GM19324 (cell line): ENCODE measurements around the gene PAPPA2.
"Not testable (repeated sequence)": the region's sequence is repeated elsewhere in the genome, so short reads cannot be mapped to it uniquely, and the experiment has no call there.

Experiments used
- ATAC-seq: cut with Tn5 transposase; IDR thresholded peaks from one replicate; pipeline ENCODE4 v1.9.1; 2021; ENCODE audit warnings: mild to moderate bottlenecking, moderate library complexity; ENCODE audit not compliant: unreplicated experiment, low FRiP score

Gene PAPPA2

DNA sequence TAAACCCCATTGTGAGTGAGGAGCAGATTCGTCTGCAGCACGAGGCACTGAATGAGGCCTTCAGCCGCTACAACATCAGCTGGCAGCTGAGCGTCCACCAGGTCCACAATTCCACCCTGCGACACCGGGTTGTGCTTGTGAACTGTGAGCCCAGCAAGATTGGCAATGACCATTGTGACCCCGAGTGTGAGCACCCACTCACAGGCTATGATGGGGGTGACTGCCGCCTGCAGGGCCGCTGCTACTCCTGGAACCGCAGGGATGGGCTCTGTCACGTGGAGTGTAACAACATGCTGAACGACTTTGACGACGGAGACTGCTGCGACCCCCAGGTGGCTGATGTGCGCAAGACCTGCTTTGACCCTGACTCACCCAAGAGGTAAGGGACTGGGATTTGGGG, 132.2 kb downstream of the PAPPA2 start:
- ATAC-seq = no peak

DNA sequence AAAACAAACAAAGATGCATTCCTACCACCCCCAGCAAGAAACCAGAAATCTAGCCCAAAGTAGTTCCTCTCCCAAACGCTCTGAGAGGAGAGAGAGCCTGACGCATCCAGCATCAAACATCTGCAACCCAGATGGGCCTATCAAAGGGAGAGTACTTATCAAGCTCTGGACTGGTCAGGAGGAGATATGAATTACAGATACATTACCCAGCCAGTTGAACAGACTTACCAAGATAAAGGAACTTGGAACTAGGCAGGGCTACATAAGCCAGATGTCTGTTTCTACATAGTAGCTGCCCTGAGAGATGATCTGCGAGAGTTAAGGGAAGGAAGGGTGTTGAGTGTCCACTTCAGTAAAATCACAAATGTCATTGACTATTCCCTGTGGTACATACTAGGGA, 138.4 kb downstream of the PAPPA2 start:
- no peak for ATAC-seq

DNA sequence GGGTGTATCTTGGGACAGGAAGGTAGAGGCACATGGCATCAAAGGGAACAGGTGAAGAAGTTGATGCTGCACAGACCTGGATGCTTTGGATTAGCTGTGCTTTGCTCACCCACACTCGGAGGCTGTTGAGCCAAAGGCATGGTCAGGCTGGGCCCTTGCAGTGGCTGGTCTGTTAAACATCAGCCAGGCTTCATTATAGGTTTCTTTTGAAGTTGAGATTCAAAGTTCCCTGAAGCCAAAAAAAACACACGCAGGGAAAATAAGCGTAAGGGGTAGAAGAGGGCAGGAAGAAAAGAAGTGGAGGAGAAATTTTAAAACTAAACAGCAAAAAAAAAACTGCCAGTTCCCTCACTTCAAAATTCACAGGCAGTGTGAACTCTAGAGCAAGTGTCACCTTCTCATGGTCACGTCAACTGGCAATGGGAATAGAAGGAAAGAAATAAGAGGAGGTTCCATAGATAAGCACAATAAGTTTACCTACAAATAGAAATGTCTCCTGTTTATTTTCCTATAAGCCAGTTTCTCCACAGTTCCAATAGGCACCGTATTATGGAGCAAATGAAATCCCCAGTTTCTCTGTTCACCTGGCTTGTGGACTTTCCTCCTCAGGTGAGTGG, 139.5 kb downstream of the PAPPA2 start:
- ATAC-seq = no peak

DNA sequence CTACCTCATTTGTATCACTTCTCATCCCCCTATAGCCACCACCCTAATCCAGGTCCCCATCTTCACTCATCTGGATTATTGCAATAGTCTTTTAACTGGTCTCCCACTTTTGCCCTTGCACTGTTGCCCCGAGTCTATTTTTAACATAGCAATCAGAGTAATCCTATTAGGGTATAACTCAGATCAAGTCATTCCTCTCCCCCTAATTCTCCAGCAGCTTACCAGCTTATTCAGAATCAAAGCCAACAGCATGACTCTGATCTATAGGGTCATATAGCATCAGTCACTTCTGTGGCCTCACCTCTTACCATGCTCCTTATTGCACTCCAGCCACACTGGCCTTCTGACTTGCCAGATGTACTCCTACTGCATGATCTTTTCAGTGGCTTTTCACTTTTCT, 140.7 kb downstream of the PAPPA2 start:
- no peak for ATAC-seq

DNA sequence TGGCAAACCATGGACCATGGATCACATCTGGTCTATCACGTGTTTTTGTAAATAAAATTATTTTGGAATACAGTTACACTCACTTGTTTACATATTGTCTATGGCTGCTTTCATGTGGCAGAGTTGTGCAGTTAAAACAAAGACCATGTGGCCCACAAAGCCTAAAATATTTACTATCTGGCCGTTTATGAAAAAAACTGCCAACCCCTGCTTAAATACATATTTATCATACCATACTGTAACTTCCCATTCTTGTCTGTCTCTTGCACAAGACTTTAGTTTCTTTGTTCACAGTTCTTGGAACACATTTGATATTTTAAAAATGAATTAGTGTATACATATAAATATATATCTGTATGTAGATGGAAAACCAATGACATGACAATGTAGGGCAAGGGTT, 141.5 kb downstream of the PAPPA2 start:
- ATAC-seq = no peak

DNA sequence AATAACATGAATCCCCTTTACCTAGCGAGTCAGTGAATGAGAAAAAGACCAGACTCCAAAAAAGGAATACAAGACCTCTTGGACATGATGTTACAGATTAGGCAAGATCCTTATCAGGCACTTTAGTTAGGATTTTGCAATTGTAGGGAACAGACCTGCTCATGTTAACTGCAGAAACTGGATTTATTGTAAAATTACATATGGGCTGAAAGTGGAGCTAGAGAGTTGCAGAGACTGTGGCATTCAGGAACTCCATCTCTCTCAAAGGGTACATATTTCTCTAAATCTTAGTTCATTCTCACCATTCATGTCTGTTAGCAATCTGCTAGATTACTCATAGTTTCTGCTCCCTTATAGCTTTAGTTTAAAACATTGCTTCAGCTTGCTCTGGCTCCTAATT, 142.2 kb downstream of the PAPPA2 start:
- no peak for ATAC-seq

DNA sequence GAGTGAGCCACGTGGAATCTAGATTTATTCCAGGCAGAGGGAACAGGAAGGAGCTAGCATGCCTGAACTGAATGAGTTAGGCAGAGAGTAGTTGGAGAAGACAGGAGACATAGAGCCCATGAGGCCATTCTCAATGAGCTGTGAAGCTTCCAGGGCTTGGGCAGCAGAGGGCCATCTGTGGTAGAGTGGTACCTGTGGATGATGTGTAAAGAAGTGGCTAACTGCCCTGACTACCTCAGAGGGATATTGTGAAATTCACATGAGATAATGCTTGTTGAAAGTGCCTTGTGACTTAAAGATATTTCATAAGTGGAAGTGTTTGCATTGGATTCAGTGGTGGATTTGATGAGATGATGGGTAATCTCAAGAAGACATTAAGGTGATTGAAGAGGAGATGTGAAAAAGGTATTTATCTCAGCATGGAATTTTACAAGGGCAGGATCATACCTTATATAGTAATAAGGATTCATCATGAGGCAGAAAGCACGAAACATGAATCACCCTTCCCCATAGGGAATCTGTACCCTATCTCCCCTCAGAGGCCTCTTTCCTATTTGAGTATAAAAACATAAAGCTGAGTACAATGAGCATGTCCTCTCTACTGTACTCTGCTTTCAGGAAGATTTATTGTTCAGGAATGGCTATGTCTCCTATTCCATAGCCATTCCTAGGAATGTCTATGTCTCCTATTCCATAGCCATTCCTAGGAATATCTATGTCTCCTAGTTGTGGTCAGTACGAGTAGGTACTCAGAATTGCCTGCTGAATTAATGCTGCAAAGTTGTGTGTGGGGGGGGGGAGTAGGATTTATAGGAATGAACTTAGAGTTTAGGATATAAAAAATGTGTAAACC, 146.8 kb downstream of the PAPPA2 start:
- ATAC-seq = no peak

DNA sequence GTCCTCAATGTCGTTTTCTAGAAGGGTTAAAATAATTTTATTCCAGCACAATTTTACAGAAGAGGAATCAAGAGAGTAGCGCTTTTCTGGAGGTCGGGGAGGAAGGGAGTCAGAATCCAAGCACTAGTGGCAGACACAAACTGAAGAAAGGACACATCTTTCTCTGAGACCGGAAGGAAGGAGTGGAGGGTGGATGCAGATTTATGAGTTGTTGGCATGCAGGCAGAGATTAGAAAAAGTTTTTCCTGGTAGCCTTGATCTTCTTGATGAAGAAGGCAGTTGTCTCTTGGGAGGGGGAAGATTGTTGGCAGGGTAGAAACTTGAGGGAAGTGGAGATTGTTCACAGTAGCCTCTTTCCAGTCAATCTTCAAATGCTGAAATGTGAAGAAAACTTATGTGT, 149.8 kb downstream of the PAPPA2 start:
- no peak for ATAC-seq

DNA sequence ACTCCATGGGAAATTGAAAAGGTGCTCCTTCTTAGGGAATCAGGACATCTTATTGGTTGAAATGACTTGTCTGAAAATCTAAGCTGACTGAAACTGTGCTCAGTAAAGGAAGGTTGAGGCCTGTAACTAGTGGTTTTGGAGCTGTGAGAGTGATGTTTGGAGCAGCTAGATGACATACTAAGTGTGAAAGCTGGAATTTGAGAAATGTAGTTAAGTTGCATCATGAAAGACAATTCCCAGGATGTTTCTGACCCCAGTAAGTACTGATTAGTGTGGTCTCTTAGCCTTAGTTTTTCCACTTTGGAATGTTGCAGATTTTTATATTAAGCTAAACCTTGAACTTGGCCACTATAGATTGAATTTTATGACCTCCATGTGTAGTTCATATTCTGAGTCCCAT, 154.9 kb downstream of the PAPPA2 start:
- ATAC-seq = no peak

DNA sequence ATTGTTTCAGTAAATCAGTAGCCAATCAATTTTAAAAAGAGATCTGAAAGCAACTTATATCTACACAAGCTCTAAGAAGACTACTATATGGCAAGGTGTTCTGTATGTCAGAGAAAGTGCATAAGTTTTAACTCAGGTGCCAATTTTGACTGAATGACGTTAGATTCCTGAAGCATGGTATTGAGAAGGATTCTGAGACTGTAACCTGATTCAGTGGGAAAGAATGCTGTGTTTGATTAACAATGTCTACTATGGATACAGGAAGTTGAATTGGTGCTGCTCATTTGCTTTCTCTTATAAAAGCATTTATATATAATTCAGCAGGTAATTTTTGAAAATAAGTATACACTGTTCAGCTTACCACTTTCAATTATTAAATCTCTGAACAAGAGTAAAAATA, 156.3 kb downstream of the PAPPA2 start:
- ATAC-seq = no peak

DNA sequence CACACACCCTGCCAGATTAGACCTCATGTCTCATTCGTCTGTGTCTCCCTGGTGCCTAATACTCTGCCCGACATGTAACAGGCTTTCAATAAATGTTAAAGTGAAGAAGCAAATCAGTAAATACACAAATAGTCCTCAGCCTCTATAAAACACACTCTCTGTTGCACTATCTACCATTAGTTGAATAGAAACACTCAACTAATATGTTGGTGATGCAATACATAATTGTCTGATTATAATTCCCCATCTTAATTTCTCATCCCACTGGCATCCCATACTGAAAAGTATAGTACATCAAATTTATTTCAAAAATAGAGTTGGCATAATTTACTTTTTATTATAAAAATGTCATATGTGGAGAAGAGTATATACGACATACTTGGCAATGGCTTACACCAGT, 162.4 kb downstream of the PAPPA2 start:
- no peak for ATAC-seq

DNA sequence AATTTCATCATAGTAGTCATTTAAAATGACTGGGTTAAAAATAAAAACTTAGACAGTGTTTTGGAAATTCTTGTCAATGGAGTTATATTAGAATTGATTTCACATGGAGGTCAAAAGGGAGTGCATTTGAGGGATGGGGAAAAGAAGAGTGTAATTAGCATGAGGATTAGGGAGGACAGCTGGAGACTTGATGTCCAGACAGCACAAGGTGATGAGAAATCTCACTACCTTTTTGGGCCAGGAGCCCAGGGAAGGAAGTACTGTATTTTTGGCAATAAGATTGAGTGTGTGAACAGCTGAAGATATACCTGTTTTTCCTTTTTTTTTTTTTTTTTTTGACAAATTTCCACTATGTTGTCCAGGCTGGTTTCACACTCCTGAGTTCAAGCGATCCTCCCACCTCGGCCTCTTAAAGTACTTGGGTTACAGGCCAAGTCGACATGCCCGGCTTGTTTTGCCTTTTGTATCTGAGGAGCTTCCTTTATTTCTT, 163.6 kb downstream of the PAPPA2 start:
- ATAC-seq = no peak

DNA sequence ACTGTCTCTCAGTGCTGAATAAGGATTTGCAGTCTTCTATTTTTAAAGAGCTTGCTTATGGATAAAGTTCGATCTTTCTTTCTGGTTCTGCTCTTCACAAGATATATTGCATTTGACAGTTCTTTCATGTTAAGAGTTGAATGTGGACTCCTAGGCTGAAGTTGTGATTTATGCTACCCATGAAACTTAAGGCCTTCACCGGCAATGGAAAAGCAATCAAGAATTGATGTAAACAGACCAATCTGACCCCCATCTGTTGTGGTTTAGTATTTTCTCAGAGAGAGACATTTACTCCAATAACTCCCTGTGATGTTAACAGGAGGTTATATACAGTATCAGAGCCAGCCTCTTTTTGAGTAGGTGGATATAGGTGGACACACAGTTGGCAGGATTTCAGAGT, 165.8 kb downstream of the PAPPA2 start:
- ATAC-seq = no peak

DNA sequence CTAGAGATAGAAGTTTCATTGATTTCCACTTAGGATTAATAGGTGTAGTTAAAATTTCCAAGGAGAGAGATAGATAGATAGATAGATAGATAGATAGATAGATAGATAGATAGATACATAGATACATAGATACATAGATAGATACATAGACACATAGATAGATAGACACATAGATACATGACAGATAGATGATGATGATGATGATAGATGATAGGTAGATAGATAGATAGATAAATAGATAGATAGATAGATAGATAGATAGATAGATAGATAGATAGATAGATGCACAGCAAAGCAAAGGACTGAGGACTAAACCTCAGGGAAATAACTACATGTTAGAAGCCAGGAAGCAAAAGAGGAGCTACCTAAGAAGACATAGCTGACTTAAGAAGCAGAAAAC, 171.8 kb downstream of the PAPPA2 start:
- not testable (repeated sequence) for ATAC-seq

DNA sequence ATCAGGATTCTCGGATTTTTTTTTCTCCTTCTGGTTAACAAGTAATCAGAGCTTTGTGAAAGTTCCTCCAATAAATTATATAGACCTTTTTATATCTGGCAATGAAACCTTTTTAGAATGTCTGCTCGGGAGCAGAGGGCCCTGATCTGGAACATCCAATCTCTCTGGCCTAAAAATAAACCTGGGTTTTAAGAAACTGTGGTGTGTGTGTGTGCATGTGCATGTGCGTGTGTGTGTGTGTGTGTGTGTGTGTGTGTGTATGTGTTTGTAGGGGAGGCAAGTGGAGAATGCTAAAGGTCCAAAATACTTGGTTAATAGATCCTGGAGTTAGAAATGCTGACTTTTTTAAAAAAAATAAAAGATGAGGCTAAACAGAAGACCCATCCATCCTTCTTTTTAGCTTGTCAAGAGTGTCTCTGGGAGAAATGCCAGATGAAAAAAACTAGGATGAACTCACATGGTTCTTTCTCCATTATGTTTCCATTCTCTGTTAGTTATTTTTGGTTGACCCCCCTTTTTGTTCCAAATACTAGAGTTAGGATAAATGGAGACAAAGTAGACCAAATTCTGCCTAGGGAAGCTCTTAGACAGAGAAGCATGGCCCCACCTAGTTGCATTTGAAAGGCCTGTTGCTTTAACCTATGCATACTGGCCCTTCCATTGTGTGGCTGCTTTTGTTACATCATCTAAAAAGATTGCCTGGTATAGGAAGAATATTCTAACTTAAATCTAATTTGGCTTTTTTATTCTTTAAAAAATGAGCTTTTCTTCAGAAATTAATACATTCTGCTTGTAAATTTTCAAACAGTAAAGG, 175.9 kb downstream of the PAPPA2 start:
- no peak for ATAC-seq

DNA sequence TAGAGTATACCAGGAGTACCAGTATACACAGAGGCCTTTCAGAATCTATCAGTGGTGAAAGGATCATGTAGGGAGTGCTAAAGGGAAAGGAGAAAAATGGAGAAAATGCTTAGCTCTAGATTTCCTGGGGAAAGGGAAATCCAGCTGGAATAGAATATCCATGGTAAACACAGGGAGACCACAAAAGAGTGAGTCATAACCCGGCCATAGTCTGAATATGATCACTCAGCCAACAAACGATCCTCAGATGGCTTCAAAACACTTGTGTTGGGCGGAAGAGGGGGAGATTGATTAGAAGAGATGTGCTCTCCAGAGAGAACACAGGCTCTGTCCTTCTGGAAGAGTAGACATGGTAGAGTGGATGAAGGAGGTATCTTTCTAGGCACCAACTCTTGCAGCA, 180.6 kb downstream of the PAPPA2 start:
- no peak for ATAC-seq

DNA sequence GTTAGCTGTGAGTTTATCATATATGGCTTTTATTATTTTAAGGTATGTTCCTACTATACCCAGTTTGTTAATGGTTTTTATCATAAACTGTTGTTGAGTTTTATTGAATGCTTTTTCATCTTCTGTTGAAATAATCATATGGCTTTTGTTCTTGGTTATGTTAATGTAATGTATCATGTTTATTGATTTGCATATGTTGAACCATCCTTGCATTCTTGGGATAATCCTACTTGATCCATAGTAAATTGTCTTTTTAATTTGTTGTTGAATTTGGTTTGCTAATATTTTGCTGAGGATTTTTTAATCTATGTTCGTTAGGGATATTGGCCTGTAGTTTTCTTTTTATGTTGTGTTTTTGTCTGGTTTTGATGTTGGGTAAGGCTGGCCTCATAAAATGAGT, 185.6 kb downstream of the PAPPA2 start:
- no peak for ATAC-seq

DNA sequence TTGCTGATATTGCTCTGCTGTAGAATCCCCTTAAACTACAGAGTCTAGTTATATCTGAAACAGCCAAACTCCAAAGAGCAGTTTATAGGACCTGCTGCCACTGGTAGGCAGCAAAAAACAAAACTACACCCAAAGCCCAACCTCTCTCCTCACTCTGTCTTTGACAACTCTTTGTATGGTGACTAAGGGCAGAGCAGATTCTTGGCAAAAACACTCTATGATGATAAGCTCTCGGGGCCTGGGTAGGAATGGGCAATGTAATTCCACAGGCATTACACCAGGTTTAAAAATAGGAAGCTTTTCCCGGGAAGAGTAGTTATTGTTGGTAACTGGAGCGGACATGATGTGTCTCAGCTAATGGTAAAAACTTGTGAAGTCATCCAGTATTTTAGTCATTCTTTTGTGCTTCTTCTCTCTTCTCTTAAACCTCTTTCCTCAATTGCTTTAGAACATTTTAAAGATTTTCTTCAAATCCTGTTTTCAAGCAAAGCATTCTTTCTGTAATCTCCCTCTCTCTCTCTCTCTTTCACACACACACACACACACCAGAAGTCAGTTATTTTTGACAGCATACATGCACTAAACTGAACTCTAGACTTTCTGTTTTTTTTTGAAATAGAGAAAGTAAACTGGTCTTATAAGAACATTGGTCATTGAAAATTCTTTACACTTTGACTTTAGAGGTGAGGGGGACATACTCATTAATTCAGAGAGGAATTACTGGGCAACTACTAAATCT, 193.5 kb downstream of the PAPPA2 start:
- no peak for ATAC-seq

DNA sequence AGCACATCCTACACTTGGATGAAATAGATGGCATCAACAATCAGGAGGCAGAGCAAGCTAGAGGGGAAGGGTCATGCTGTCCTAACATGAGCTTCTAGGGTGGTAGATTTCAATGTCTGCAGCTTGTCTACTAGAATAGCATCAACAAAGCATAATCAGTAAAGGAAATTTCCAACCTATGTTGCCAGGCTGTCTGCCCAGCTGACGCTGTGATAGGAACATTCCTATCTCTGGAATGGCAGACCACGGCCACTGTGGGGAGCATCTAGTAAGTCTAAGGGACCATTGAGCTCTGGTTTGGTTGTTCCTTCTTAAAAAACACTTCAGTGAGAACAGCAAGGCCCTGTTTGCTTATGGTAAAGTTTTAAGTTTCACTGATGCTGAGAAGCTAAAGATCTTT, 206.8 kb downstream of the PAPPA2 start:
- ATAC-seq = no peak

DNA sequence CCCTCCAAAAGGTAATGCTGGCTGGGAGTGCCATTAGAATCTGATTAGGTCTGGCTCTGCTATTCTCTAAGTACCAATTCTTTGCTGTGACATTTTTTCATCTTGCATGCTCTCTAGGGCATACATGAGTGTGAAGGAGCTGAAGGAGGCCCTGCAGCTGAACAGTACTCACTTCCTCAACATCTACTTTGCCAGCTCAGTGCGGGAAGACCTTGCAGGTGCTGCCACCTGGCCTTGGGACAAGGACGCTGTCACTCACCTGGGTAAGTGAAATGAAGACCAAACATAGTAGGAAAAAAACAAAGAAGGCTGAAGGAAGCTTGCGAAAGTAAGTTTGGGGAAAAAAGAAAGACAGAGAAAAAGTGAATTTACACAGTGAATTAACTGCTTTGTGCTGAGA, 207.9 kb downstream of the PAPPA2 start:
- no peak for ATAC-seq
